GM18951 (cell line): ENCODE measurements around the gene CASKIN1.
"Not testable (repeated sequence)": the region's sequence is repeated elsewhere in the genome, so short reads cannot be mapped to it uniquely, and the experiment has no call there.

ENCODE experiments used
- POLR2A ChIP-seq: IDR thresholded peaks from 4 replicates; pipeline ENCODE4 v1.6.1; 2011; ENCODE audit warnings: mild to moderate bottlenecking; ENCODE audit not compliant: insufficient read length, insufficient read depth; ENCODE audit errors: extremely low read depth
- in situ Hi-C: fragments of 300-500 bp; cut with MboI; formaldehyde crosslinking; loops from one replicate; pipeline ENCODE4 v1.12.0; 2022; ENCODE audit warnings: low sequenced_read_pairs, mixed read lengths, inconsistent platforms; ENCODE audit not compliant: unreplicated experiment

CASKIN1 gene

GRCh38 chr16:2147378-2147777, 49.0 kb downstream of the CASKIN1 start:
- in situ Hi-C loops: no loop called here
- no peak for TF ChIP-seq POLR2A

GRCh38 chr16:2145843-2146242, 50.6 kb downstream of the CASKIN1 start:
- no peak for TF ChIP-seq POLR2A
- in situ Hi-C loops: no loop called here

- in situ Hi-C loops: loop anchor here (5.0 kb wide), 1 partner anchor 122 kb away; no protein-coding TSS in a partner anchor
- TF ChIP-seq POLR2A: no peak
These were observed 52.4 kb downstream of the CASKIN1 start for GRCh38 chr16:2143878-2144485.

GRCh38 chr16:2142942-2143877, 53.2 kb downstream of the CASKIN1 start:
- TF ChIP-seq POLR2A: no peak
- in situ Hi-C loops: loop anchor here (5.0 kb wide), 1 partner anchor 121 kb away; no protein-coding TSS in a partner anchor

GRCh38 chr16:2135770-2136490, 60.5 kb downstream of the CASKIN1 start, which contains the start of gene PKD1:
Gene PKD1, minus strand, starts transcription at chr16:2135898. Its CDS starts 209 bp downstream, at chr16:2135689.
- in situ Hi-C loops: not testable (repeated sequence)

- in situ Hi-C loops: not testable (repeated sequence)
These were observed 61.3 kb downstream of the CASKIN1 start for GRCh38 chr16:2135071-2135470.

GRCh38 chr16:2133797-2134196, 62.6 kb downstream of the CASKIN1 start:
- in situ Hi-C loops: not testable (repeated sequence)

- in situ Hi-C loops: not testable (repeated sequence)
These were observed 66.4 kb downstream of the CASKIN1 start for GRCh38 chr16:2129890-2130447.

- in situ Hi-C loops: not testable (repeated sequence)
These were observed 67.2 kb downstream of the CASKIN1 start for GRCh38 chr16:2129251-2129650.

GRCh38 chr16:2127630-2128280, 68.7 kb downstream of the CASKIN1 start:
- in situ Hi-C loops: not testable (repeated sequence)
